Measurements from ENCODE around the gene CCR8.
"Not testable (repeated sequence)": the region's sequence is repeated elsewhere in the genome, so short reads cannot be mapped to it uniquely, and the experiment has no call there.

The CCR8 gene

DNA sequence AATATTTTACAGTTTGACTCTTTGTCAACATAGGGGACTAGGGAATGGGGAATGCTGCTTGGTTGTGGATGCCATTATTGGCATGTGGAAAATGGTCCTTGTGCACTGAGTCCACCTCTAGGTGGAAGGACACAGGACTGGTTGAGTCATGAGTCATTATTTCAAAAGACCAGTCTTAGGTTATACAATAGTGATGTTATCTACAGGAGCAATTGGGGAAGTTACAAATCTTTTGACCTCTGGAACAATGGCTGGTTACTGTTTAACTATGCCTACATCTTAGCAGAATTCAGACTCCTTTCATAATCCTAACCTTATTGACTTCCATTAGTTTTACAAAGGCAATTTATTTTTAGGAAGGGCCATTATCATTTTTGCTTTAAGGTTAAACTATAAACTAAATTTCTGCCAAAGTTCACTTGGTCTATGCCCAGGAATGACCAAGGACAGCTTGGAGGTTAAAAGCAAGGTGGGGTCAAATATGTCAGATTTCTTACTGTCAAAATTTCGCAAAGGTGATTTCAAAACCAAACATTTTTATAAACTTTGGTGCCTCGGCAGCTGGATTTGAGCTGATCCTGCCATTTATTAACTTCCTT is 11.8 kb upstream of the CCR8 start:
- no peak for DNase-seq

GRCh38 chr3:39318301-39318700 is 11.2 kb upstream of the CCR8 start:
- DNase-seq: no peak

DNA sequence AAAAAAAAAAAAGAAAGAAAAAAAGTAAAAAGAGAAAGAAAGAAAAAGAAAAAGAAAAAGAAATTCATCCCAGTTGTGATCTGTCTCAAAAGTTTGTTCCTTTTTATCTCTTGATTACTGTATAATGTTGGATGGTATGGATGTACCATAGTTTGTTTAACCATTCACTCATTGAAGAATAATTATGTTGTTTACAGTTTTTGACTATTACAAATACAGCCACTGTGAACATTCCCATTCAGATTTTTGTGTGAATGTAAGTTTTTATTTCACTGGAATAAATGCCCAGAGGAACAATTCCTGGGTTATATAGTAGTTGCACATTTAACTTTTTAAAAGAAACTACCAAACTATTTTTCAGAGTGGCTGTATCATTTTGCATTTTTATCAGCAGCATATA is 10.3 kb upstream of the CCR8 start:
- no peak for DNase-seq

DNA sequence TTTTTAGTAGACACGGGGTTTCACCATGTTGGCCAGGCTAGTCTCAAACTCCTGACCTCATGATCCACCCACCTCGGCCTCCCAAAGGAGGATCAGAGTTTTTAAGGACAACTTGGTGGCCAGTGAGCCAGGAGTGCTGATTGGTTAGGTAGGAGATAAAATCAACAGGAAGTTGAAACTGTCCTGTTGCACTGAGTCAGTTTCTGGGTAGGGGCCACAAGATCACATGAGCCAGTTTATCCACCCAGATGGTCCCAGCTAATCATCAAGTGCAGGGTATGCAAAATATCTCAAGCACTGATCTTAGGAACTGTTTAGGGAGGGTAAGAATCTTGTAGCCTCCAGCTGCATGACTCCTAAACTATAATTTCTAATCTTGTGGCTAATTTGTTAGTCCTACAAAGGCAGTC is 7.9 kb upstream of the CCR8 start:
- DNase-seq: not testable (repeated sequence)

DNA sequence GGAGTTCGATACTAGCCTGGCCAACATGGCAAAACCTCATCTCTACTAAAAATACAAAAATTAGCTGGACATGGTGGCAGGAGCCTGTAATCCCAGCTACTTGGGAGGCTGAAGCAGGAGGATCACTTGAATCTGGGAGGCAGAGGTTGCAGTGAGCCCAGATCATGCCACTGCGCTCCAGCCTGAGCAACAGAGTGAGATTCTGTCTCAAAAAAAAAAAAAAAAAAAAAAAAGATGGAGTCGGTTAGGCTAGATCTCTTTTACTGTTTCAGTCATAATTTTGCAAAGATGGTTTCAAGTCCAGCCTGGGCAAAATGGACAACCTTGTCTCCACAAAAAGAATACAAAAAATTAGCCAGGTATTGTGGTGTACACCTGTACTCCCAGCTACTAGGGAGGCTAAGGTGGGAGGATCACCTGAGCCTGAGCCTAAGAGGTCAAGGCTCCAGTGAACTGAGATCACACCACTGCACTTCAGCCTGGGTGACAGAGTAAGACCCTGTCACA is 7.2 kb upstream of the CCR8 start:
- DNase-seq: not testable (repeated sequence)

GRCh38 chr3:39322936-39323335 is 6.6 kb upstream of the CCR8 start:
- no peak for DNase-seq

- DNase-seq: no peak
Observed at GRCh38 chr3:39323494-39323893, 6.0 kb upstream of the CCR8 start.

- DNase-seq: no peak
Observed at GRCh38 chr3:39325236-39325635, 4.3 kb upstream of the CCR8 start.

GRCh38 chr3:39327053-39327745 is 2.3 kb upstream of the CCR8 start:
- no peak for DNase-seq

- no peak for DNase-seq
Observed at GRCh38 chr3:39327746-39328349, 1.7 kb upstream of the CCR8 start.

- no peak for DNase-seq
Observed at GRCh38 chr3:39330824-39331223, 1.3 kb downstream of the CCR8 start.

DNA sequence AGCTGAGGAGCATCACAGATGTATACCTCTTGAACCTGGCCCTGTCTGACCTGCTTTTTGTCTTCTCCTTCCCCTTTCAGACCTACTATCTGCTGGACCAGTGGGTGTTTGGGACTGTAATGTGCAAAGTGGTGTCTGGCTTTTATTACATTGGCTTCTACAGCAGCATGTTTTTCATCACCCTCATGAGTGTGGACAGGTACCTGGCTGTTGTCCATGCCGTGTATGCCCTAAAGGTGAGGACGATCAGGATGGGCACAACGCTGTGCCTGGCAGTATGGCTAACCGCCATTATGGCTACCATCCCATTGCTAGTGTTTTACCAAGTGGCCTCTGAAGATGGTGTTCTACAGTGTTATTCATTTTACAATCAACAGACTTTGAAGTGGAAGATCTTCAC is 3.0 kb downstream of the CCR8 start:
- no peak for DNase-seq

DNA sequence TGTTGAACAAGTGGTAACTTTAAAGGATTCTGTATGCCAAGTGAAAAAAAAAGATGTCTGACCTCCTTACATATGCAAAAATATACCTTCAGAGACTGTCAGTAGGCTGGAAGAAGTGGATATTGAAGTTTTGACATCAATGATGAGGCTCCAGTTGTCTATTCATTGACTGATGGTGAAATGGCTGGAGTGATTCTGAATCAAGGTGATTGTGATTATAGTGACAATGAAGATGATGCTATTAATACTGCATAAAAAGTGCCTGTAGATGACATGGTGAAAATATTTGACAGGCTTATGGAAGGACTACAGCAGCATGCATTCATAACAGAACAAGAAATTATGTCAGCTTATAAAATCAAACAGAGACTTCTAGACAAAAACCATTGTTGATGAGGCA is 4.1 kb downstream of the CCR8 start:
- no peak for DNase-seq

DNA sequence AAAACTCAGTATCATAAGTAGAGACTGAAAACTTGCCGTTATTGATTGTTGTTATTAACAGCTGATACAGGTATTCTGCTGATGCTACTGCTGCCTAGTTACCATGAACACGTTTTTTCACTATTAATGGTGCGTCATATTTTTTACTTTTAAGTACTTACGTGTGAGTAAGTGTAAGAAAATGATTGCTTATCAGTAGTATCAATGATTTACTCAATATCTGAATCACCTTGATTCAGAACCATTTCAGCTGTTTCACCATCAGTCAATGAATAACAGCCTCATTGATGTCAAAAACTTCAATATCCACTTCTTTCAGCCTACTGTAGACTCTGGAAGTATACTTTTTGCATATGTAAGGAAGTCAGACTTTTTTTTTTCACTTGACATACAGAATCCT is 4.7 kb downstream of the CCR8 start:
- DNase-seq: no peak

DNA sequence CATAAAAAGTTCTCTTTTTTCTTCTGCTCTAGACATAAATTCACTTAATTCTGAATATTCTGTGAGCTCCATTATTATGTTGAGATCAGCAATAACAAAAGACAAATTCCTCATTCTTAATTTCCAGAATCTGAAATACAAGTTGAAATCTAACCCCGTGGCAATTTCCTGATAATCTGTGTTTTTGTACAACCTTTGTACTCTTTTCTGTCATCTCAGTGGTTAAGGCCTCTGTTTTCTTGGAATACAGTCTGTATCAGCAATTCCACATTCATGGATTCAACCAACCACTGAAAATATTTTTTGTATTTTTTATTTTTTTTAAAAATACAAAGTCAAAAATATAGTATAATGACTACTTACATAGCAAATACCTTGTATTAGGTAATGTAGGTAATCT is 8.7 kb downstream of the CCR8 start:
- no peak for DNase-seq

DNA sequence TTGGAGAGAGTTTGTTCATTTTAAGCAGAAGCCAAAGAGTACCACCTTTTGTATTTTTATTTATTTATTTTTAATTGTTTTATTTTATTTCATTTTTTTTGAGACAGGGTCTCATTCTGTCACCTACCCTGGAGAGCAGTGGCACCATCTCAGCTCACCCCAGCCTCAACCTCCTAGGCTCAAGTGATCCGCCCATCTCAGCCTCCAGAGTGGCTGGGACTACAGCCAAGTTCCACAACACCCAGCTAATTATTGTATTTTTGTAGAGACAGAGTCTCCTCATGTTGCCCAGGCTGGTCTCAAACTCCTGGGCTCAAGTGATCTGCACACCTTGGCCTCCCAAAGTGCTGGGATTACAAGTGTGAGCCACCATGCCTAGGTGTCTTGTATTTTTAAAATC is 9.6 kb downstream of the CCR8 start:
- no peak for DNase-seq

DNA sequence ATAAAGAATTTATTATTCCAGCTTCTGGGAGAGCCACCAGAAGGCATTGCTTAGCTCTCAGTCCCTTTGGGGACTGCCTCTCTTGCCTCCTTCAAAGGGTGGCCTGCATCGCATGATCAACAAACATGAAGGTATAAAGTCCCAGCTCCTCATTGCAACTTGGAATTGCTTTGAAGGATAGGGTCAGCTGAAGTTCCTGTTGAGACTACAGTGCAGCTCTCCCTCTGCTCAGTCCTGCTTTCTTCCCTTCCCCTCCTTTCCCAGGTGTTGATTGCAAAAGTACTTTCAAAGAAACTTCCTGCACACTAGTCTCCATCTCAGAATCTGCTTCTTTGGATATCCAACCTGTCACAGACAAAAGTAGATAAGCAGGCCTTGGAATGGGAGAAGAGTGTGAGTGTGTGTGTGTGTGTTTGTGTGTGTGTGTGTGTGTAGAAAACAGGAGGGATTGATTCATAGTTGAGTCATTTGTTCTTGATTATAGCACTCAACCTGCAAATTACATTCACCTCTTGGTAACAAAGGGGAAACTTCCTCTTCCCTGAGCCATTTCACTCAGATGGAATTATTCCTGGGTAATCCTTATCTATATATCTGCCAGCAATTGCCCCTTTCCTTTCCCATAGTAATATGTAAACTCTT is 13.7 kb downstream of the CCR8 start:
- no peak for DNase-seq

DNA sequence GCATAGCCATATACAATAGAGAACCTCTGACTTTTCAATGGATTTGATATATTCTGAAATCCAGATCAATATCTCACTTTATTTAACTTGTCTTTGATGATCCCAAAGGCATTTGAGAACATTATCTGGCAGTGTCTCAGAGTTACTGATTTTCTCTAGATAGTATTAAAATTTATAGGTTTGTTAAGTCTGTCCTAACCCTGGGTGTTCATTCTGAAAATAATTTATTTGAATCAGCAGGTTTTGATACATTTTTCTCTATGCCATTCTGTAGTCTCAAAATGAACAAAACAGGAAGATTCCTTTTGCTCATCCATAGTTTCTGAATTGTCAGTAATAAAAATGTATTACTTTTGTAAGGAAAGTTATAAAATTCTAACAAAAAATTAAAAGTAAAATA is 14.3 kb downstream of the CCR8 start:
- no peak for DNase-seq

- DNase-seq: no peak
Observed at GRCh38 chr3:39344746-39345344, 15.3 kb downstream of the CCR8 start.

GRCh38 chr3:39346785-39347585 is 17.5 kb downstream of the CCR8 start:
- DNase-seq: no peak

DNA sequence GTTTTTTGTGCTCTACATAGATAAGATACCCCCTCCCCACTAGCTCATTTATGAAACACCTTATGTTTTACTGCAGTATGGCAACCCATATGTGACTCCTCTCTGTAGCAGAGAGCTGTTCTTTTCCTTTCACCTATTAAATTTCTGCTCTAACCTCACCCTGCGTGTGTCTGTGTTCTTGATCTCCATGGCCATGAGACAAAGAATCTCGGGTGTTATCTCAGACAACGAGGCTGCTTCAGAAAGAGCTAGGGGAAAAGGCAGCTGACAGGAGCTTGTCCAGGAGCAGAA is 18.0 kb downstream of the CCR8 start:
- DNase-seq: no peak

DNA sequence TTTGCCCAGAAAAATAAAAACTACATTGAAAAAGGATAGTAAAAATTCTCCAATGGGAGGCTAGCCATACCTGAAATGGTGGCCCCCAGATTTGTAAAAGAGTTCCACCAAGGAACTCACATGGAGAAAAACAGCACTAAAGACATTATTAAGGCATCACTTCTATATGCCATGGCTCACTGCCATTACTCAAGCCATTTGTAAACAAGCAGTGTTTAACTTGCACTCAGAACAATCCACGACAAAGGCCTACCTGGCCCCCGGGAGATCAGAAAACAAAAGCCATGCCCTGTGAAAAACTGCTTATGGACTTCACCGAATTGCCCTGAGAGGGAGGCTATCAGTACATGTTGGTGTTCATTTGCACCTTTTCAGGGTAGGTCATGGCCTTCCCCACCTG is 19.6 kb downstream of the CCR8 start:
- no peak for DNase-seq

GRCh38 chr3:39350714-39351113 is 21.2 kb downstream of the CCR8 start:
- DNase-seq: no peak

All from NCI-H526 (cell line).